SK-N-MC (cell line): ENCODE measurements around the gene ZNF385B.

ENCODE experiments used
- EZH2 ChIP-seq: fragments of 200-600 bp; sonication (generic); IDR thresholded peaks from one replicate; pipeline ENCODE4 v1.6.1; 2017; ENCODE audit warnings: antibody characterized with exemption
- POLR2AphosphoS5 ChIP-seq: IDR thresholded peaks from 2 replicates; pipeline ENCODE4 v1.6.1; 2012; ENCODE audit warnings: mild to moderate bottlenecking, low read depth, low read length, borderline replicate concordance

GRCh38 chr2:179785902-179786301, 75.5 kb downstream of the ZNF385B start:
- TF ChIP-seq EZH2 (no peak), POLR2AphosphoS5 (no peak)
